Ovary (tissue), 9 donors: ENCODE data around the gene MGAT5. TPM values are rescaled to one million over a fixed set of nuclear protein-coding genes. Genes with fewer than 3 reads are reported as not detected.

Experiments
- DNase-seq, 5 donors: peaks; one replicate each; pipeline ENCODE4 v3.0.0-alpha.2; 2019 to 2020
- H3K27ac ChIP-seq, 2 donors: fragments of 200-600 bp; one replicate each; pipeline versions ENCODE4 v1.5.1 to v1.8.0; 2019 to 2022
- H3K27me3 ChIP-seq: fragments of 200-600 bp; one replicate; pipeline ENCODE4 v1.8.0; 2022
- H3K36me3 ChIP-seq: fragments of 200-600 bp; sonication (generic); one replicate; pipeline ENCODE4 v1.5.1; 2019
- H3K4me1 ChIP-seq: one replicate; pipeline ENCODE4 v1.8.1; 2013; ENCODE audit warnings: mild to moderate bottlenecking, moderate library complexity; ENCODE audit not compliant: insufficient read depth
- H3K4me3 ChIP-seq: fragments of 200-600 bp; sonication (generic); one replicate; pipeline ENCODE4 v1.5.1; 2017
- H3K9me3 ChIP-seq, 2 donors: fragments of 200-600 bp in 1 of 2; sonication (generic) in 1 of 2; one replicate each; pipeline versions ENCODE4 v1.5.1 to v1.8.1; 2013 to 2019; ENCODE audit warnings: mild to moderate bottlenecking in 1 of 2, moderate library complexity in 1 of 2
- EP300 ChIP-seq: sonication (generic); formaldehyde crosslinking; IDR thresholded peaks from one replicate; pipeline ENCODE4 v1.6.1; 2017; ENCODE audit warnings: antibody characterized with exemption
- POLR2A ChIP-seq: fragments of 450-650 bp; IDR thresholded peaks from one replicate; pipeline ENCODE4 v1.6.1; 2017; ENCODE audit warnings: antibody characterized with exemption, mild to moderate bottlenecking, moderate library complexity
- WGBS, 3 donors: extraction: QIAGEN DNeasy Blood & Tissue Kit in 1 of 3; methylation state at CpG; one replicate each; pipeline versions ENCODE4 v1.1.5 to v1.1.7; 2013 to 2017; 5-methylcytosine and 5-hydroxymethylcytosine counted together
- intact Hi-C, 4 donors: fragments of 100-400 bp; cut with DNase I; formaldehyde crosslinking; loops; one replicate each; pipeline versions ENCODE4 v1.11.0 to v1.15.1; 2022 to 2023
- polyA plus RNA-seq, 2 donors: library from polyadenylated mRNA; stranded (reverse); fragments of 200-250 nt in 1 of 2; fragments of 350-450 nt in 1 of 2; fragmentation: Illumina TruSeq in 1 of 2; extraction: RNeasy Lipid Tissue Mini Kit (QIAGEN cat#74804) in 1 of 2; gene quantifications; one replicate each; pipeline ENCODE4 v1.2.3, GENCODE V29; 2013 to 2014
- total RNA-seq, 7 donors: library from RNA; depleted of rRNA in 2 of 7; stranded (reverse); fragments of >200 nt in 2 of 7; fragmentation: NEBNext Ultra II Directional in 3 of 7; extraction: Animal tissue kit (Norgen Biotek cat#: 25700) in 3 of 7; gene quantifications; one replicate each; pipeline versions ENCODE4 v1.1.0 to v1.2.4, GENCODE V29; 2016 to 2023
- TF ChIP-seq, protein P1 (sequence below), 3 donors: fragments of 450-650 bp in 2 of 3; fragments of 200-600 bp in 1 of 3; IDR thresholded peaks; one replicate each; pipeline versions ENCODE4 v1.5.1 to v1.8.0; 2016 to 2022; ENCODE audit warnings: antibody characterized with exemption in 3 of 3, mild to moderate bottlenecking in 1 of 3
- donor health status: DM: no; HTN: no; CAD: no; lungs with moderate emphysema.
- donor health status: DM: no; HTN: no; CAD: no.
- donor health status: Bipolar disorder and iron deficiency.
- donor health status: DM: yes; HTN: yes; CAD: no.
- donor health status: DM: no; HTN: no; CAD: no.
- donor health status: DM: yes; HTN: yes; CAD: no.

The MGAT5 gene
- total and polyA plus RNA-seq, 9 donors = 11.3 to 61.2 (median 32.4) TPM

DNA sequence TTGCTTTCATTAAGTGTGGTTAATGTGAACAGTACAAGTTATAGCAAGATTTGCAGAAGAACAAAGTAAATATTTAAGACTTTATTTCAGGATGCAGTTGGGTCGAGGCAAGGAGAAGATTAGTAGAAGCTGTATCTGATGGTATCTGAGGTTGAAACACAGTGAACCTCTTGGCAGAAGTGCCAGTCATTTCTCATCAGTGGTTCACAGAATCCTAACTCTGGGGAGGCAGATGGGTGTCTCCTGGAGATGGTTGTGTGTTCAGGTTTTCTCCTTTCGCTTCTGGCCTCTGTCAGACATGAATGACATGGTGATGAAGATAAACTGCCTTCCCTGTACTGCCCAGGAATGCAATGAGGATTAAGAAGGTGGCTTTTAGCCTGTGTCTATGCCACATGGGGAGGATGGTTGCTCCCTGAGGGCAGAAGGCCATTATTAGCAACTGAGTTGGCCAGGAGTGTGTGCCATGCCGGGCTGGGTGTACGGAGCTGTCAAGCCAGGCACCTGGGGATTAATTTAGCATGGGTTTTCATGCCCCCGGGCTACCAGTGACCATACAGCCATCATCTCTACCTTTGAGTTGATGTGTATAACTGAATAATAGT is 28.0 kb downstream of the MGAT5 start:
- Histone ChIP-seq H3K4me3 (no peak overlapping the region), H3K27me3 (no peaks in the 10 kb centered on the region), H3K9me3 (no peaks in the 10 kb centered on the region), H3K36me3 (no peaks in the 10 kb centered on the region), H3K27ac (no peak overlapping the region), H3K4me1 (peaks cover 13% of the 10 kb centered on the region)
- intact Hi-C loops = no loop called here
- WGBS, 3 donors = 90 to 94% (median 92%) methylated on average over 5 of the region's 5 CpGs
- no peak for DNase-seq
- no peak for TF ChIP-seq POLR2A
- no peak for TF ChIP-seq EP300
- TF ChIP-seq, protein P1, sequence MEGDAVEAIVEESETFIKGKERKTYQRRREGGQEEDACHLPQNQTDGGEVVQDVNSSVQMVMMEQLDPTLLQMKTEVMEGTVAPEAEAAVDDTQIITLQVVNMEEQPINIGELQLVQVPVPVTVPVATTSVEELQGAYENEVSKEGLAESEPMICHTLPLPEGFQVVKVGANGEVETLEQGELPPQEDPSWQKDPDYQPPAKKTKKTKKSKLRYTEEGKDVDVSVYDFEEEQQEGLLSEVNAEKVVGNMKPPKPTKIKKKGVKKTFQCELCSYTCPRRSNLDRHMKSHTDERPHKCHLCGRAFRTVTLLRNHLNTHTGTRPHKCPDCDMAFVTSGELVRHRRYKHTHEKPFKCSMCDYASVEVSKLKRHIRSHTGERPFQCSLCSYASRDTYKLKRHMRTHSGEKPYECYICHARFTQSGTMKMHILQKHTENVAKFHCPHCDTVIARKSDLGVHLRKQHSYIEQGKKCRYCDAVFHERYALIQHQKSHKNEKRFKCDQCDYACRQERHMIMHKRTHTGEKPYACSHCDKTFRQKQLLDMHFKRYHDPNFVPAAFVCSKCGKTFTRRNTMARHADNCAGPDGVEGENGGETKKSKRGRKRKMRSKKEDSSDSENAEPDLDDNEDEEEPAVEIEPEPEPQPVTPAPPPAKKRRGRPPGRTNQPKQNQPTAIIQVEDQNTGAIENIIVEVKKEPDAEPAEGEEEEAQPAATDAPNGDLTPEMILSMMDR (IDR thresholded peaks at IDR 0.05) = no peak

DNA sequence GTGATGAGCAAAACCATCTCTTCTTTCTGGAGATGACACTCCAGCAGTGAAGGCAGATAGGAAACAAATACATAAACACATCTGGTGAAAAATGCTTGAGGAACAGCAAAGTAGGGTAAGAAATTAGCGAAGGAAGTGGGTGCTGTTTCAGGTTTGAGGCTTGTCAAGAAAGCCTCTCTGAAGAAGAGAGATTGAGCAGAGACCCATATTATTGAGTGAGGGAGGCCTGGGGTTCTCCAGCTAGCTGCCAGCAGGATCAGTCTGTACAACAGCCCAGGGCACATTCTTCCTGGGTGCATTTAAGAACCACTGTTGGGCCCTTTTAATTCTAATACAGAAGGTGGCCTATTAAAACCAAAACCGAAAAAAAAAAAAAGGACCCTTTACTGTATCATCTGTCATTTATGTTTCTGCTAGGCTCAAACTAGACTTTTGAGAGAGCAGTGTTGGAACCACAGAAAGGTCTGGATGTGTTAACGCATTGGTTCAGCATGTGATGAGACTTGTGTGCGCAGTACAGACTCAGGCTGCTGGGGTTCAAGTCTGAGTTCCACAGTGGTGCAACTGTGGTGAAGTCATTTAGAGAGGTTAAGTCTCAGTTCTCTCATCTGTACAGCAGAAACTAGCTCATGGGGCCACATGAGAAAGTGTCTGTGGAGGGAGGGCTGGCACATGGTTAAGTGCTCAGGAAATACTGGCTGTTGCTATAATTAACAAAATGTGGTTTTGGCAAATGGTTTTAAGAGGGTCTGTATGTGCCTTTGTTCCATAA is 28.9 kb downstream of the MGAT5 start:
- H3K36me3 ChIP-seq = no peaks in the 10 kb centered on the region
- H3K27ac ChIP-seq = no peak overlapping the region
- TF ChIP-seq POLR2A = no peak
- TF ChIP-seq, protein P1 (IDR thresholded peaks at IDR 0.05) = no peak
- TF ChIP-seq EP300 = no peak
- H3K9me3 ChIP-seq = no peaks in the 10 kb centered on the region
- 90 to 99% (median 96%) methylated on average over 4 of the region's 4 CpGs for WGBS, 3 donors
- intact Hi-C loops = no loop called here
- H3K4me1 ChIP-seq = peaks cover 13% of the 10 kb centered on the region
- no peak overlapping the region for H3K4me3 ChIP-seq
- peaks cover 1% of the 10 kb centered on the region for H3K27me3 ChIP-seq
- no peak for DNase-seq

- no peak for TF ChIP-seq POLR2A
- TF ChIP-seq, protein P1 (IDR thresholded peaks at IDR 0.05) = no peak
- no peak for TF ChIP-seq EP300
- intact Hi-C loops = no loop called here
- H3K36me3 ChIP-seq = no peaks in the 10 kb centered on the region
- peaks cover 7% of the 10 kb centered on the region for H3K4me1 ChIP-seq
- H3K9me3 ChIP-seq = no peaks in the 10 kb centered on the region
- H3K4me3 ChIP-seq = no peak overlapping the region
- H3K27me3 ChIP-seq = peaks cover 2% of the 10 kb centered on the region
- 86 to 91% (median 89%) methylated on average over 5 of the region's 5 CpGs for WGBS, 3 donors
- no peak for DNase-seq
- no peak overlapping the region for H3K27ac ChIP-seq
Observed at GRCh38 chr2:134283661-134284060, 29.8 kb downstream of the MGAT5 start.

- intact Hi-C loops = no loop called here
- H3K4me1 ChIP-seq = peaks cover 2% of the 10 kb centered on the region
- H3K36me3 ChIP-seq = no peaks in the 10 kb centered on the region
- H3K9me3 ChIP-seq = no peaks in the 10 kb centered on the region
- TF ChIP-seq EP300 (no peak), POLR2A (no peak)
- TF ChIP-seq, protein P1 (IDR thresholded peaks at IDR 0.05) = no peak
- DNase-seq = no peak
- no peak overlapping the region for H3K4me3 ChIP-seq
- peaks cover 2% of the 10 kb centered on the region for H3K27me3 ChIP-seq
- no peak overlapping the region for H3K27ac ChIP-seq
- 51 to 79% (median 79%) methylated on average over 1 of the region's 1 CpG for WGBS, 3 donors
Observed at GRCh38 chr2:134284119-134284670, 30.3 kb downstream of the MGAT5 start.
